ENCODE data around the gene OR7C1. TPM values are rescaled to one million over a fixed set of nuclear protein-coding genes. Genes with fewer than 3 reads are reported as not detected.

OR7C1 gene
- total and polyA plus RNA-seq, 4 donors: under 0.01 to 0.01 TPM; not detected in 2

GRCh38 chr19:14764401-14764800, 70.6 kb downstream of the OR7C1 start:
- no peak for ATAC-seq (ENCODE audit: insufficient read depth, low FRiP score)
- Histone ChIP-seq H3K9me3 (ENCODE audit: control insufficient read depth in 4 of 4, insufficient read depth in 3 of 4, low read length in 3 of 4) (peaks cover 0 to 5% (median 0%) of the 10 kb centered on the region in 4 donors), H3K9ac (ENCODE audit: insufficient read depth in 1 of 2, low read length in 2 of 2) (no peak overlapping the region), H3K27me3 (ENCODE audit: control insufficient read depth in 3 of 3, insufficient read depth in 3 of 3, low read length in 2 of 3) (no peaks in the 10 kb centered on the region), H3K4me3 (no peak overlapping the region), H3K27ac (ENCODE audit: low read depth in 1 of 2, low read length in 1 of 2) (no peak overlapping the region), H3K36me3 (ENCODE audit: control insufficient read depth in 4 of 4, insufficient read depth in 4 of 4, low read length in 4 of 4) (no peaks in the 10 kb centered on the region), H3K4me1 (ENCODE audit: control insufficient read depth in 5 of 5, insufficient read depth in 5 of 5, low read length in 5 of 5) (no peaks in the 10 kb centered on the region)
- DNase-seq: no peak
- TF ChIP-seq, protein P1, sequence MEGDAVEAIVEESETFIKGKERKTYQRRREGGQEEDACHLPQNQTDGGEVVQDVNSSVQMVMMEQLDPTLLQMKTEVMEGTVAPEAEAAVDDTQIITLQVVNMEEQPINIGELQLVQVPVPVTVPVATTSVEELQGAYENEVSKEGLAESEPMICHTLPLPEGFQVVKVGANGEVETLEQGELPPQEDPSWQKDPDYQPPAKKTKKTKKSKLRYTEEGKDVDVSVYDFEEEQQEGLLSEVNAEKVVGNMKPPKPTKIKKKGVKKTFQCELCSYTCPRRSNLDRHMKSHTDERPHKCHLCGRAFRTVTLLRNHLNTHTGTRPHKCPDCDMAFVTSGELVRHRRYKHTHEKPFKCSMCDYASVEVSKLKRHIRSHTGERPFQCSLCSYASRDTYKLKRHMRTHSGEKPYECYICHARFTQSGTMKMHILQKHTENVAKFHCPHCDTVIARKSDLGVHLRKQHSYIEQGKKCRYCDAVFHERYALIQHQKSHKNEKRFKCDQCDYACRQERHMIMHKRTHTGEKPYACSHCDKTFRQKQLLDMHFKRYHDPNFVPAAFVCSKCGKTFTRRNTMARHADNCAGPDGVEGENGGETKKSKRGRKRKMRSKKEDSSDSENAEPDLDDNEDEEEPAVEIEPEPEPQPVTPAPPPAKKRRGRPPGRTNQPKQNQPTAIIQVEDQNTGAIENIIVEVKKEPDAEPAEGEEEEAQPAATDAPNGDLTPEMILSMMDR (IDR thresholded peaks at IDR 0.05; ENCODE audit: control extremely low read depth, extremely low read depth): no peak
- WGBS, 2 donors: 89 to 97% methylated on average over 9 of the region's 9 CpGs

- Histone ChIP-seq H3K9me3 (ENCODE audit: control insufficient read depth in 4 of 4, insufficient read depth in 3 of 4, low read length in 3 of 4) (peaks cover 0 to 3% (median 0%) of the 10 kb centered on the region in 4 donors), H3K9ac (ENCODE audit: insufficient read depth in 1 of 2, low read length in 2 of 2) (no peak overlapping the region), H3K27ac (ENCODE audit: low read depth in 1 of 2, low read length in 1 of 2) (no peak overlapping the region), H3K36me3 (ENCODE audit: control insufficient read depth in 4 of 4, insufficient read depth in 4 of 4, low read length in 4 of 4) (no peaks in the 10 kb centered on the region), H3K4me3 (no peak overlapping the region), H3K4me1 (ENCODE audit: control insufficient read depth in 5 of 5, insufficient read depth in 5 of 5, low read length in 5 of 5) (no peaks in the 10 kb centered on the region), H3K27me3 (ENCODE audit: control insufficient read depth in 3 of 3, insufficient read depth in 3 of 3, low read length in 2 of 3) (no peaks in the 10 kb centered on the region)
- WGBS, 2 donors: 65% methylated on average over 4 of the region's 4 CpGs
- no peak for DNase-seq
- TF ChIP-seq, protein P1 (IDR thresholded peaks at IDR 0.05; ENCODE audit: control extremely low read depth, extremely low read depth): no peak
- ATAC-seq (ENCODE audit: insufficient read depth, low FRiP score): no peak
Measured at GRCh38 chr19:14763497-14764145, 71.4 kb downstream of the OR7C1 start.

GRCh38 chr19:14762111-14762510, 72.9 kb downstream of the OR7C1 start:
- no peak overlapping the region for H3K27ac ChIP-seq (ENCODE audit: low read depth in 1 of 2, low read length in 1 of 2)
- ATAC-seq (ENCODE audit: insufficient read depth, low FRiP score) (no peak), DNase-seq (no peak)
- no peaks in the 10 kb centered on the region for H3K36me3 ChIP-seq (ENCODE audit: control insufficient read depth in 4 of 4, insufficient read depth in 4 of 4, low read length in 4 of 4)
- no peak overlapping the region for H3K4me3 ChIP-seq
- H3K4me1 ChIP-seq (ENCODE audit: control insufficient read depth in 5 of 5, insufficient read depth in 5 of 5, low read length in 5 of 5): no peaks in the 10 kb centered on the region
- H3K9me3 ChIP-seq (ENCODE audit: control insufficient read depth in 4 of 4, insufficient read depth in 3 of 4, low read length in 3 of 4): peaks cover 0 to 2% (median 0%) of the 10 kb centered on the region in 4 donors
- no peak overlapping the region for H3K9ac ChIP-seq (ENCODE audit: insufficient read depth in 1 of 2, low read length in 2 of 2)
- no peaks in the 10 kb centered on the region for H3K27me3 ChIP-seq (ENCODE audit: control insufficient read depth in 3 of 3, insufficient read depth in 3 of 3, low read length in 2 of 3)
- 84 to 93% methylated on average over 2 of the region's 2 CpGs for WGBS, 2 donors
- TF ChIP-seq, protein P1 (IDR thresholded peaks at IDR 0.05; ENCODE audit: control extremely low read depth, extremely low read depth): no peak

- Histone ChIP-seq H3K27ac (ENCODE audit: low read depth in 1 of 2, low read length in 1 of 2) (no peak overlapping the region), H3K9ac (ENCODE audit: insufficient read depth in 1 of 2, low read length in 2 of 2) (no peak overlapping the region), H3K36me3 (ENCODE audit: control insufficient read depth in 4 of 4, insufficient read depth in 4 of 4, low read length in 4 of 4) (no peaks in the 10 kb centered on the region), H3K9me3 (ENCODE audit: control insufficient read depth in 4 of 4, insufficient read depth in 3 of 4, low read length in 3 of 4) (peaks cover 0 to 2% (median 0%) of the 10 kb centered on the region in 4 donors), H3K27me3 (ENCODE audit: control insufficient read depth in 3 of 3, insufficient read depth in 3 of 3, low read length in 2 of 3) (no peaks in the 10 kb centered on the region), H3K4me3 (no peak overlapping the region), H3K4me1 (ENCODE audit: control insufficient read depth in 5 of 5, insufficient read depth in 5 of 5, low read length in 5 of 5) (no peaks in the 10 kb centered on the region)
- WGBS, 2 donors: 68 to 79% methylated on average over 5 of the region's 5 CpGs
- no peak for DNase-seq
- no peak for ATAC-seq (ENCODE audit: insufficient read depth, low FRiP score)
- TF ChIP-seq, protein P1 (IDR thresholded peaks at IDR 0.05; ENCODE audit: control extremely low read depth, extremely low read depth): no peak
Measured at GRCh38 chr19:14761607-14762006, 73.4 kb downstream of the OR7C1 start.

Measured in lung (tissue), 12 donors.